Adrenal gland (tissue), 5 donors: ENCODE results near the gene MALAT1.

ENCODE experiments used
- POLR2A ChIP-seq, 2 donors: fragments of 450-650 bp; IDR thresholded peaks; one replicate each; pipeline ENCODE4 v1.6.1; 2017; ENCODE audit warnings: antibody characterized with exemption in 2 of 2, mild to moderate bottlenecking in 2 of 2, moderate library complexity in 1 of 2
- TF ChIP-seq, protein P1 (sequence below), 6 experiments: fragments of 450-650 bp in 4 of 6; fragments of 200-600 bp in 2 of 6; sonication (generic) in 1 of 6; IDR thresholded peaks; 1 replicate in 5 of 6; 2 replicates in 1 of 6; pipeline versions ENCODE4 v1.5.1 to v1.8.0; 2016 to 2021; ENCODE audit warnings: antibody characterized with exemption in 6 of 6, mild to moderate bottlenecking in 2 of 6, moderate library complexity in 1 of 6
- donor health status: DM: no; HTN: no; CAD: no.

DNA sequence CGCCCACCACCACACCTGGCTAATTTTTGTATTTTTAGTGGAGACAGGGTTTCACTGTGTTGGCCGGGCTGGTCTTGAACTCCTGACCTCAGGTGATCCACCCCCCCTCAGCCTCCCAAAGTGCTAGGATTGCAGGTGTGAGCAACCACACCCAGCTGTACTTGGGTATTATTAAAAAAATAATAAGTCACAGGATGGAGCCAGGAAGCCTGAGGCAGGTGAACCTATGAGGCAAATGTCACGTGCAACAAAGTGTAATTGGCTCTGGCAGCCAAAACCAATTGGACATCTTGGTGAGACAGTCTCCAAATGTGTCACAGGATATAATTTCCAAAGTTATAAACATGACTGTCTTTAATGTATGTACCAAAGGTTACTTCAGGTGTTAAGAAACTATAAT lies 24.0 kb upstream of the MALAT1 start:
- TF ChIP-seq, protein P1, sequence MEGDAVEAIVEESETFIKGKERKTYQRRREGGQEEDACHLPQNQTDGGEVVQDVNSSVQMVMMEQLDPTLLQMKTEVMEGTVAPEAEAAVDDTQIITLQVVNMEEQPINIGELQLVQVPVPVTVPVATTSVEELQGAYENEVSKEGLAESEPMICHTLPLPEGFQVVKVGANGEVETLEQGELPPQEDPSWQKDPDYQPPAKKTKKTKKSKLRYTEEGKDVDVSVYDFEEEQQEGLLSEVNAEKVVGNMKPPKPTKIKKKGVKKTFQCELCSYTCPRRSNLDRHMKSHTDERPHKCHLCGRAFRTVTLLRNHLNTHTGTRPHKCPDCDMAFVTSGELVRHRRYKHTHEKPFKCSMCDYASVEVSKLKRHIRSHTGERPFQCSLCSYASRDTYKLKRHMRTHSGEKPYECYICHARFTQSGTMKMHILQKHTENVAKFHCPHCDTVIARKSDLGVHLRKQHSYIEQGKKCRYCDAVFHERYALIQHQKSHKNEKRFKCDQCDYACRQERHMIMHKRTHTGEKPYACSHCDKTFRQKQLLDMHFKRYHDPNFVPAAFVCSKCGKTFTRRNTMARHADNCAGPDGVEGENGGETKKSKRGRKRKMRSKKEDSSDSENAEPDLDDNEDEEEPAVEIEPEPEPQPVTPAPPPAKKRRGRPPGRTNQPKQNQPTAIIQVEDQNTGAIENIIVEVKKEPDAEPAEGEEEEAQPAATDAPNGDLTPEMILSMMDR (IDR thresholded peaks at IDR 0.05): no peak
- TF ChIP-seq POLR2A (IDR thresholded peaks at IDR 0.05): no peak
